Mucosa of stomach (tissue), 1 donor: Measurements from ENCODE around the gene COPB1.
"Not testable (repeated sequence)": the region's sequence is repeated elsewhere in the genome, so short reads cannot be mapped to it uniquely, and the experiment has no call there.

Experiments used
- H3K27me3 ChIP-seq: one replicate; pipeline ENCODE4 v1.7.0; 2013; ENCODE audit warnings: mild to moderate bottlenecking, low read length; ENCODE audit not compliant: control insufficient read depth, insufficient read depth
- H3K36me3 ChIP-seq: one replicate; pipeline ENCODE4 v1.7.0; 2013; ENCODE audit warnings: low read length; ENCODE audit not compliant: control insufficient read depth, insufficient read depth
- H3K4me1 ChIP-seq: one replicate; pipeline ENCODE4 v1.7.0; 2013; ENCODE audit warnings: mild to moderate bottlenecking, low read length; ENCODE audit not compliant: control insufficient read depth, insufficient read depth
- H3K4me3 ChIP-seq: one replicate; pipeline ENCODE4 v1.7.0; 2013; ENCODE audit warnings: low read length
- H3K9ac ChIP-seq: one replicate; pipeline ENCODE4 v1.7.0; 2013; ENCODE audit warnings: mild to moderate bottlenecking, low read length, moderate library complexity
- H3K9me3 ChIP-seq: one replicate; pipeline ENCODE4 v1.7.0; 2013; ENCODE audit warnings: mild to moderate bottlenecking, low read length, moderate library complexity; ENCODE audit not compliant: control insufficient read depth
- donor health status: Pancreatic carcinoma.

COPB1 gene

GRCh38 chr11:14499560-14500180 is at the start of gene COPB1:
Gene COPB1 (minus strand): TSS chr11:14499811. CDS start chr11:14498928, 883 bp downstream.
- no peaks in the 10 kb centered on the region for H3K27me3 ChIP-seq
- no peaks in the 10 kb centered on the region for H3K9me3 ChIP-seq
- peak within 1 kb of the TSS; percentile 94 for H3K9ac ChIP-seq
- no peaks in the 10 kb centered on the region for H3K4me1 ChIP-seq
- no peaks in the 10 kb centered on the region for H3K36me3 ChIP-seq
- peak within 1 kb of the TSS; percentile 98 for H3K4me3 ChIP-seq

GRCh38 chr11:14547440-14547839 is 47.8 kb upstream of the COPB1 start:
- no peaks in the 10 kb centered on the region for H3K36me3 ChIP-seq
- no peaks in the 10 kb centered on the region for H3K27me3 ChIP-seq
- no peaks in the 10 kb centered on the region for H3K4me1 ChIP-seq
- H3K9ac ChIP-seq, result no peak overlapping the region
- H3K9me3 ChIP-seq, result no peaks in the 10 kb centered on the region
- H3K4me3 ChIP-seq, result no peak overlapping the region

GRCh38 chr11:14546672-14547071 is 47.1 kb upstream of the COPB1 start:
- Histone ChIP-seq H3K9me3 (no peaks in the 10 kb centered on the region), H3K4me3 (no peak overlapping the region), H3K4me1 (peaks cover under 1% of the 10 kb centered on the region), H3K27me3 (no peaks in the 10 kb centered on the region), H3K9ac (no peak overlapping the region), H3K36me3 (no peaks in the 10 kb centered on the region)

- Histone ChIP-seq H3K36me3 (no peaks in the 10 kb centered on the region), H3K4me3 (no peak overlapping the region), H3K27me3 (no peaks in the 10 kb centered on the region), H3K9ac (no peak overlapping the region), H3K9me3 (no peaks in the 10 kb centered on the region), H3K4me1 (peaks cover 8% of the 10 kb centered on the region)
These were observed 45.0 kb upstream of the COPB1 start for GRCh38 chr11:14544611-14545010.

DNA sequence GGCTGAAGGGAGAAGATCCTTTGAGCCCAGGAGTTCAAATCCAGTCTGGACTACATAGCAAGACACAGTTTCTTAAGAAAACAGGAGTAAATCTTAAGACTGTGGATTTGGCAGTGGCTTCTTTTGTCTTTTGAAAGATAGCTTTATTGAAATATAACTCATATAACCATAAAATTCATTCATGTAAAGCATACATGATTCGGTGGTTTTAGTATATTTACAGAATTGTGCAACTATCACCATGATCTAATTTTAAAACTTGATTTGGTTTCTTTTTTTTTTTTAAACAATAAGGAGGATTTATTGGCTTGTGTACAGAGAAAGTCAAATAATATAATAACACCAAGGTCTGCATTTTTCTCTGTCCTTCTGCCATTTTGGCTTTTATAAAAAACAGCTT is 43.6 kb upstream of the COPB1 start:
- Histone ChIP-seq H3K4me1 (peaks cover 9% of the 10 kb centered on the region), H3K9me3 (no peaks in the 10 kb centered on the region), H3K27me3 (no peaks in the 10 kb centered on the region), H3K36me3 (no peaks in the 10 kb centered on the region), H3K9ac (no peak overlapping the region), H3K4me3 (no peak overlapping the region)

- no peak overlapping the region for H3K9ac ChIP-seq
- peaks cover 11% of the 10 kb centered on the region for H3K4me1 ChIP-seq
These were observed 42.7 kb upstream of the COPB1 start for GRCh38 chr11:14542324-14542723.

DNA sequence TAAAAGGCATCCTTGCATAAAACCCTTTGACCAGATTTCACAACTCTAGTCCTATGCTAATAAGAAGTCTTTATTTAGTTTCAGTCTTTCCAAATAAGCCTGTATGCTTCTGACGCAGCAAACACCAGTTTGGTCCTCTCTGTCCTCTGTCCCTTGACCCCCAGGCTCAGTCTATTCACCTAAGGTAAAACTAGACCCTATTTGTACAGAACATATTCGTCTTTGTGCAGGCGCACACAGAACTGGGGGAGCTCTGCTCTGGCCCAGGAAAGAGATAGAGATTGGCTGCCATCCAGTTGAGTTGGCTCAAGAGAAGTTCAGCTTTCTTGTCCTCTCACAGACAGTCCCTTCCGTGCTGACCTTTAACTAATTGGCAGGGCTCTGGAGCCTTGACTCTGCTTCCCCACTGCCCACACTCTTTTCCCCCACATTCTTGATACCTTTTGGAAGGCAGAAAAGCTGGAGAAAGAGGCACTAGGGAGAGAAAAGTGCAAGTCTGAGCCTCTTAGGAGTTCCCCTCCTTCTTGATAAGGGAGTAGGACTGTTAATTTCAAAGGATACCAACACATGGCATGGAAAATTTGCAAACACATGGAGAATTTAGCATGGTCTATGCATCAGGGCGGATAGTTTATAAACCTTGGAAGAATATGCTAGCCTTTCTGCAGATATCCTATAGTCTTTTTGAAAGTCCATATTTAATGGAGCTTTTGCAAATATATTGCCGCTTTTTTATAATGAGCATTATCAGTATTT is 41.8 kb upstream of the COPB1 start:
- no peak overlapping the region for H3K4me3 ChIP-seq
- H3K9me3 ChIP-seq, result no peaks in the 10 kb centered on the region
- H3K36me3 ChIP-seq, result no peaks in the 10 kb centered on the region
- H3K27me3 ChIP-seq, result no peaks in the 10 kb centered on the region
- H3K9ac ChIP-seq, result no peak overlapping the region
- H3K4me1 ChIP-seq, result peaks cover 11% of the 10 kb centered on the region

More at GRCh38 chr11:14542324-14542723, 42.7 kb upstream of the COPB1 start:
- Histone ChIP-seq H3K36me3 (no peaks in the 10 kb centered on the region), H3K4me3 (no peak overlapping the region), H3K27me3 (no peaks in the 10 kb centered on the region), H3K9me3 (no peaks in the 10 kb centered on the region)

GRCh38 chr11:14539982-14540421 is 40.4 kb upstream of the COPB1 start:
- peaks cover 11% of the 10 kb centered on the region for H3K4me1 ChIP-seq
- H3K9me3 ChIP-seq, result no peaks in the 10 kb centered on the region
- no peak overlapping the region for H3K4me3 ChIP-seq
- H3K9ac ChIP-seq, result no peak overlapping the region
- no peaks in the 10 kb centered on the region for H3K36me3 ChIP-seq
- no peaks in the 10 kb centered on the region for H3K27me3 ChIP-seq

DNA sequence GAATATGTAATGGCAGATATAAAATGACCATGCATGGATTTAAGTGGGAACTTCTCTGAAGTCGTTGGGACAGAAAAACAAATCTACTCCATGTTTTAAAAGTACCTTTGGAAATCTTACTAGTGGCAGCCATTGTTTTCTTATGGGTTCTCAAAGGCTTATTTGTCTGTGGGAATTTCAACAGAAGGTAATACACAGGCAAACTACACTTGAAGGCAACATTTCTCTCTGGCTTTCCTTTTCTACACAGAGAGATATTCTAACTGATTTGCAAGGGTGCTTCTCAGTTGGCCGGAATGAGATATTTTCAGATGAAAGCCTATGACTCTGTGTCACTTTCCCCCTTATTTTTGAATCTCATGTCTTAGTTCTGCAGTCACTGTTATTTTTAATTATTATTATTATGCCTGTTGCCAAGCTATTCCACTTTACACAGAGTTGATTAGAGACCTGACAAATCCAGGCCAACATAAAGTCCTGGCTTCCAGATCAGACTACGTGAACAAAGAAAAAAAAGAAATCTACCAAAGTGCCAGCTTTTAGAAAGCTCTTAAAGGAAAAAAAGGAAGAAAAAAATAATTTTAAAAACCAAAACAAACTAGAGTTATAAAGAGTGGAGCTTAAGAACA is 39.4 kb upstream of the COPB1 start:
- Histone ChIP-seq H3K4me1 (peaks cover 11% of the 10 kb centered on the region), H3K9me3 (no peaks in the 10 kb centered on the region), H3K4me3 (no peak overlapping the region), H3K9ac (no peak overlapping the region), H3K27me3 (no peaks in the 10 kb centered on the region), H3K36me3 (no peaks in the 10 kb centered on the region)

- Histone ChIP-seq H3K4me1 (peaks cover 11% of the 10 kb centered on the region), H3K4me3 (no peak overlapping the region), H3K27me3 (no peaks in the 10 kb centered on the region), H3K9me3 (no peaks in the 10 kb centered on the region), H3K9ac (no peak overlapping the region), H3K36me3 (no peaks in the 10 kb centered on the region)
These were observed 38.8 kb upstream of the COPB1 start for GRCh38 chr11:14538271-14538925.

GRCh38 chr11:14537134-14537599 is 37.6 kb upstream of the COPB1 start:
- peaks cover 11% of the 10 kb centered on the region for H3K4me1 ChIP-seq
- no peaks in the 10 kb centered on the region for H3K27me3 ChIP-seq
- H3K4me3 ChIP-seq, result no peak overlapping the region
- H3K9ac ChIP-seq, result no peak overlapping the region
- no peaks in the 10 kb centered on the region for H3K36me3 ChIP-seq
- H3K9me3 ChIP-seq, result no peaks in the 10 kb centered on the region

GRCh38 chr11:14535166-14535565 is 35.6 kb upstream of the COPB1 start:
- H3K9me3 ChIP-seq, H3K4me3 ChIP-seq, H3K4me1 ChIP-seq, H3K36me3 ChIP-seq, H3K9ac ChIP-seq, H3K27me3 ChIP-seq: not testable (repeated sequence)
